Left renal cortex interstitium (tissue), 4 donors: ENCODE results near the gene XCL1. TPM values are rescaled to one million over a fixed set of nuclear protein-coding genes. Genes with fewer than 3 reads are reported as not detected.

Source experiments
- DNase-seq, 4 donors: peaks; one replicate each; pipeline ENCODE4 v3.0.0-alpha.2; 2013; ENCODE audit warnings: low read depth in 4 of 4, low spot score in 2 of 4, missing footprints in 1 of 4
- polyA plus RNA-seq, 4 donors: library from polyadenylated mRNA; unstranded; fragments of 120-200 nt; gene quantifications; one replicate each; pipeline ENCODE4 v1.2.1, GENCODE V29; 2013; ENCODE audit not compliant: insufficient read length in 4 of 4

Gene XCL1
- polyA plus RNA-seq, 4 donors = not detected

GRCh38 chr1:168601051-168601450, 24.6 kb downstream of the XCL1 start:
- no peak for DNase-seq

- DNase-seq = no peak
These were observed 27.2 kb downstream of the XCL1 start for GRCh38 chr1:168603501-168604110.

- no peak for DNase-seq
These were observed 29.0 kb downstream of the XCL1 start for GRCh38 chr1:168605443-168605842.

GRCh38 chr1:168606096-168606495, 29.7 kb downstream of the XCL1 start:
- no peak for DNase-seq

DNA sequence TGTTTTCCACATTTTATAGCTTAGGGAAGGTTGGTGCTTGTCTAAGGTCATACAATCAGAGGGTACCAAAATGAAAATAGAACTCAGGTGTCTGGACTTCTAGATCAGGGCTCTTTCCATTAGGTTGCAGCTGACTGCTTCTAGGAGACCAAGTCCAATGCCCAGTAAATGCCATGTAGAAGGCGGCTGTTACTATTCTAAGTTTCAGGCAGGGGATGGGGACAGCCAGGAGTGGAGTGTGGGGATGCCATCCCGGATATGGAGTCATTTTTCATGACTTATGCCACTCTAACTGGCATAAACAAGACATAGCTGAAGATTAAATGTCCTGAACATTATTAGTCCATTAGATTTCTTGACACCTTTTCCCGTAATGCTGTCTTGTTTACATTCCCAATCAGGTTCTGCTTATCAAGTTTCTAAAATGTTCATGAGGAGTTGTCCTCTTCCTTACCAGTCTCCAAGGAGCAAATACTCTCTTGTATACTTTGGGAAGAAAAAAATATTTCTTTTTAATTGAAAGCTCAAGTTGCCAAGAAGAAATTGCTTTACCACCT, 31.5 kb downstream of the XCL1 start:
- DNase-seq = no peak

- DNase-seq = peak in 3 of 4 donors; percentile 43 to 65 (median 56)
These were observed 32.7 kb downstream of the XCL1 start for GRCh38 chr1:168608796-168609715.

GRCh38 chr1:168609741-168610510, 33.5 kb downstream of the XCL1 start:
- no peak for DNase-seq

DNA sequence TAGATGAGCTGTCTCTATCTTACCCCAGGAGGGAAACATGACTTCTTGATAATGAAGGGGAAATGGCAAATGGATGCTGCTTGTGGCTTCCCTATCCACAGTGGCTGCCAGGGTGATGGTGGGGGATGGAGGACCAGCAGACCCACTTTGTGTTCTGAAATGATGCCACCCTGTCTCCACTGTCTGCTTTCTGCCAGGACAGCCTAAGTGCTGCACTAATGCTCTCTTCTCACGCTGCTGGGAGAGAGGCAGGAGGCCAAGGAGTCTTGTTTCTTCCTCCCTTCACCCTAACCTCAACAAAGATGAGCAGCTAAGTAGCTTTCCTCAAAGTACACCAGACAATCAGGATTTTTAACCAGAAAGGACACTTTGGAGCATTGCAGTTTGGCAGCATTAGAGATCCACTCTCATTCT, 36.6 kb downstream of the XCL1 start:
- DNase-seq = no peak

DNA sequence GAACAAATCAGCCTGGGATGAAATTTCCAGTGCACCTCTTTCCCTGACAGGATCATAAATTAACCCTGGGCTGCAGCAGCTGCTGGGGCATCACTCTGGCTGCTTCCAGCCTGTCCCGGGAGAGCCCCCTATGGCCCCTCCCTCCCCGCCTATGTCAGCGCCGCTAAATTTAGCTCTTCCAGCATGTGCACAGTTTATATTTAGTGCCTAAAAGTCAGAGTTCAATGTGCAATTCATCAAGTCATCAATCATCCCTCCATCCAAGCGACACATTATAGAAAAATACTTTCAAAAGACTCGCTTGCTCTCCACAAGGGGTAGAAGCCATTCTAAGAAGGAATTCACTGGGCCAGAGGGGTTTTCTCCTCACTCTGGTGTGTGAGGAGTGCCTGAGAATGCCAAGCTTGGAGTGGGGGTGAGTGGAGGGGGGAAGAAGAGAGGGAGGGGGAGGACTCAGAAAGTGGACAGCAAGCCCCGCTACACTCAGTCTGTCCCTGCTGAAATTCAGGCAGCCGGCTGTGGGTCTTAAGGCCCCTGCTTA, 37.4 kb downstream of the XCL1 start:
- peak in 3 of 4 donors; percentile 73 to 77 (median 76) for DNase-seq

GRCh38 chr1:168614235-168614634, 37.8 kb downstream of the XCL1 start:
- no peak for DNase-seq

DNA sequence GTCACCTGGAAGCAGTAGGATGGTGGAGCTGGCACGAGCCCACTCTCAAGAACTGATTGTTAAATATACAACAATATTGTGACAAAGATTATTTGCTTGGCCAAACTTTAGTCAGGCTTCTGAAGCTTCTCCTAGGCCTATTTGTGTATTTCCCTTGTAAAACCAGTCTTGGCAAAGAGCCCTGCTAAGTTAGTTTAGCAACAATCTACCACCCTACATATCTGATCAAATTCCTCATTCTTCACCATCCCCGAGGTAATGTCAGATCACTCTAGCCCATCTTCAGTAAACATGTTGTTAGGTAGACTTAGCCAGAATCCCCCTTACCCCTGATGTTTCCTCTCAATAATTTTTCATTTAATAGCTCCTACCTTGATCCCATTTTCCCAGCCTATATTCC, 39.6 kb downstream of the XCL1 start:
- DNase-seq = no peak

DNA sequence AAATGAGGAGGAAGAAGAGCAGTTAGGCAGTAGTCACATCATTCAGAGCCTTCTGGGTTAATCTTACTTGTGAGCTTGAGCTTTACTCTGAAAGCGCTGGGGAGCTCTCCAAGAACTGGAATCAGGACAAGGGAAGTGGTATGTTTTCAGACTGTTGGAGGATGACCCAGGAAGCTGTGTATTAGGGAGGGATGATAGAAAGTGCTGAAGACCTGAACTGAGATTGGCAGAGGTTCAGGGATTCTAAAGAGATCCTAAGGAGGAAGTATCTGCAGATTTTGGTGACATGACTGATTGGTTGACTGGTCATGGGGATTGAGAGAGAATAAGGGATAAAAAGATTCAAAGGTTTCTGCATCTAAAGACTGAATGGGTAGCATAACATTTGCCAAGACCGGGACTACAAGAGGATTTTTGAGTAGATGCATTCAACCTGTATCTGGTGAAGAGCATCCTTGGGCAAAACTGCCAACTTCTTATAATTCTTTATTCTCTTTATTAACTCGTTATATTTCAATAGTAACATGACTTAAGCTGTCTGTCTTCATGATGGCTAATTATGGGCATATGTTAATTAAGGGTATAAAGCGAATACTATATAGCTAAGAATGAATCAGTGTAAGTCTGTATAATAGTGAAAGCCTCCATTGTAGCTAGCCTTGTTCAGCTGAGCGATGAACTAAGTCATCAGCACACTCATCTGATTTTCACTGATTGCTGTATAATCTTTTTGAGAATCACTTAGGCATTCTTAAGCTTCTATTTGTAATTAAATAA, 41.8 kb downstream of the XCL1 start:
- DNase-seq = no peak

- no peak for DNase-seq
These were observed 42.5 kb downstream of the XCL1 start for GRCh38 chr1:168618886-168619285.

GRCh38 chr1:168621356-168621755, 45.0 kb downstream of the XCL1 start:
- no peak for DNase-seq

GRCh38 chr1:168623003-168623828, 46.8 kb downstream of the XCL1 start:
- DNase-seq = no peak

- DNase-seq = no peak
These were observed 47.4 kb downstream of the XCL1 start for GRCh38 chr1:168623831-168624230.

- no peak for DNase-seq
These were observed 49.9 kb downstream of the XCL1 start for GRCh38 chr1:168626326-168626725.

- no peak for DNase-seq
These were observed 51.0 kb downstream of the XCL1 start for GRCh38 chr1:168627370-168627769.

DNA sequence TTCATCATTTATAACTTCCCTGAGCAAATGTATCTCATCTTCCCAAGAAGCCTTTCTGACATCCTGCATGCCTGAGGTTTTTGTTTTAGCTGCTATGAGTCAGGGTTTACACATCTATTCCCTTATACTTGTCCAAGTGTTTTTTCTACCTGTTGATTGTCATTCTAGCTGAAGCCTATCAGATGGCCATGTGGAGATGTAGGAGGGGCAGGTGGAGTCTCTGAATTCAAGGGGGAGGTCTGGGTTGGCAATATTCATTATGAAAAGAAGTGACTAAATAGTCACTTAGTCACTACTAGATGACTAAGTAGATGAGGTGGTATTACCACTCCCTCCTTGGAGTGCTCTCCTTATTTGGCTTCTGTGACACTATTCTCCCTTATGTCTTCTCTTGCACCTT, 52.4 kb downstream of the XCL1 start:
- no peak for DNase-seq
